GM06990 (cell line): Measurements from ENCODE around the gene LIMS1.

Source experiments
- DNase-seq: peaks from one replicate; pipeline ENCODE4 v3.0.0-alpha.2; 2011; ENCODE audit not compliant: insufficient read length; ENCODE audit errors: extremely low read depth
- H3K27me3 ChIP-seq: replicated peaks from 2 replicates; pipeline ENCODE4 v1.6.0; 2011; ENCODE audit warnings: low read length; ENCODE audit not compliant: control insufficient read depth, insufficient read depth
- H3K36me3 ChIP-seq: 2 replicates; pipeline ENCODE4 v1.5.1; 2011; ENCODE audit warnings: low read length; ENCODE audit not compliant: control insufficient read depth, insufficient read depth
- H3K4me3 ChIP-seq: replicated peaks from 2 replicates; pipeline ENCODE4 v1.5.1; 2011; ENCODE audit warnings: low read depth, mild to moderate bottlenecking, control low read depth, low read length
- CTCF ChIP-seq: IDR thresholded peaks from 2 replicates; pipeline ENCODE4 v1.5.1; 2011; ENCODE audit warnings: low read length, control low read depth, mild to moderate bottlenecking, inconsistent platforms; ENCODE audit not compliant: insufficient read depth, poor library complexity, severe bottlenecking

The LIMS1 gene

DNA sequence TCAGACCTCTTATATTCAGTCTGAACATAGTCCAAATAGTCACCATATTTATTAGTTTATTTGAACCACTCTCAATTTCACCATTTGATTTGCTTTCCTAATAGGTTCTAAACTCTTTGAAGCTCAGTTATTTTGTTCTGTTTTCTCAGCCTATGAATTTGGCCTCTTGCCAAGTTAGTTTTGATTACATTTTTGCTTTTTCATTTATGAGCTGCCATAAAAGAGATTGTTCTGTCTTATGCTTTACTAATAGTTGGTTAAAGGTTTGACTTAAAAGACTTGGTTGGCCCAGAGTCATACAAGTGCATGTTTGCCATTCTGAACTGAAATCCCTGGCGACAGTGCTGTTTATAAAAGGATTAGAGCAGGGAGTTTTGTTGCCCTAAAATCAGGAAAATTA lies 99.1 kb downstream of the LIMS1 start:
- DNase-seq = no peak
- Histone ChIP-seq H3K27me3 (no peaks in the 10 kb centered on the region), H3K4me3 (no peak overlapping the region), H3K36me3 (no peaks in the 10 kb centered on the region)
- no peak for TF ChIP-seq CTCF

DNA sequence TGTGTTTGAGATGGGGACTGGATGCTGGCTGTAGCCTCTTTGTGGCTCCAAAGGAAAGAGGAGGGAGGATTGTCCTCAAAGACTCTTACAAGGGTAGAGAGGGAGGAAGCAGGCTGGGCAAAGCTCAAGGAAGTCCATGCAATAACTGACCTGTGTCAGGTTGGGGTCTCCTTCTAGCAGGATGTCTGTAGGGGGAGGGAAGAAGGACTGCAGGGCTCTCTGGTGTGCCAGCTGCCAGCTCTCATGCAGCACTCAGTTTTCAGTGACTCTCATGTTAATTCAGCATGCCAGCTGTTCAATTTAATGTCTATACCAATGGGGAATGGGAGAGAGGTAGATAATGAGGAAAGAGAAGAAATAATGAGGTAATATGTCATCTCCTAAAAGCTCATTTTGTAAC lies 99.7 kb downstream of the LIMS1 start:
- no peak for TF ChIP-seq CTCF
- DNase-seq = no peak
- Histone ChIP-seq H3K27me3 (no peaks in the 10 kb centered on the region), H3K36me3 (no peaks in the 10 kb centered on the region), H3K4me3 (no peak overlapping the region)

DNA sequence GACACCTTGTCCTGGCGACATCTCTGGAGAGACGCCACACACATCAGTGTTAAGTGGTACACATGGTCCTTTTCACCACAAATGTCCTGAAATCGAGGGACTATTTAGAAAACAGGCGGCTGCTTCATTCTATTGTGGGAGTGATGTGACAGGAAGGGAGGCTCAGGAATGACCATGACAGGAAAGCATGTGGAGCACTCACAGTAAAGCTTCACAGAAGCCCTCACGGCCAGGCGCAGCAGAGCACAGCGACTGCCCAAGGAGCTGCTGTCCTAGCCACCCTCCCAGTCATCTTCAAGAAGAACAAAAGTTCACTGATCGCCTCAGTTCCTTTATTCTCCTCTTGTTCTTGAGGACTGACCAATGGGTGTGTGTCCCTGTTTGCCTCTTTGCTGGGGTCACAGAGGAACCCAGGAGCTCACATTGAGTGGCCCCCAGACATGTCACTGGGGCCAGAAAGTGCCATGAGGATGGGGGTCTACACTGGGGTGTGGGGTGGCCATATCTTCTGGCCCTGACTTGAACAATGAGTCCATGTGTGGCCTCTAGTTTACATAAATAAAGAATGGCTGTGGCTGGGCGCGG lies 100.4 kb downstream of the LIMS1 start:
- Histone ChIP-seq H3K36me3 (no peaks in the 10 kb centered on the region), H3K4me3 (no peak overlapping the region), H3K27me3 (no peaks in the 10 kb centered on the region)
- TF ChIP-seq CTCF = no peak
- DNase-seq = no peak

DNA sequence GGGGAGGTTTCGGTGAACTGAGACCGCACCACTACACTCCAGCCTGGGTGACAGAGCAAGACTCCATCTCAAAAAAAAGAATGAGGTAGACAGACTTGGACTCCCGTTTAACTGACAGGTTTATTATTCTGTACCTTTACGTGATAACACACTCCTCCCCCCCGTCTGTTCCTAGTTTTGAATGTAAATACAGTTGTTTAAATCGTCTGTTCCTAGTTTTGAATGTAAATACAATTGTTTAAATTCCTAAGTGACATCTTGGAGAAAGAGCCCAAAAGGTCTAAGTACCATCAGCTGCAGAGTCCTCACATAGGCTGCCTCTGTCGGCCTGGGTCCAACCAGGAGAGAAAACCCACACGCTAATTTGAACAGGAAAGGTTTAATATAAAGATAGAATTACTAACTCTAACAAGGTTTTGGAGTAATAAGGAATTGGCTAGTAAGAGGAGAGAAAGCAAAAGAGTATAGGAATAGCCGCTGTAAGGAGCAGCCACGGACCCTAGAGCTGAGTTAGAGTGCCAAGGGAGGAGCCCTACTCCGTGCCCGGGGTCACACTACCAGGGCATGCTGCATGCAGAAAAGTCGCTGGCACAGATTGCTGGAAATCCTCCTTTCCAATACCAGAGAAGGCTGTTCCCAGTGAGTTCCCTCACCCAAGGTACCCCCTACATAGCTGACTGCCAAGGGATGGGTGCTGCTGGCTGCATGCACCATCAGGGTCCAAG lies 101.5 kb downstream of the LIMS1 start:
- Histone ChIP-seq H3K4me3 (no peak overlapping the region), H3K27me3 (no peaks in the 10 kb centered on the region), H3K36me3 (no peaks in the 10 kb centered on the region)
- no peak for TF ChIP-seq CTCF
- DNase-seq = no peak

DNA sequence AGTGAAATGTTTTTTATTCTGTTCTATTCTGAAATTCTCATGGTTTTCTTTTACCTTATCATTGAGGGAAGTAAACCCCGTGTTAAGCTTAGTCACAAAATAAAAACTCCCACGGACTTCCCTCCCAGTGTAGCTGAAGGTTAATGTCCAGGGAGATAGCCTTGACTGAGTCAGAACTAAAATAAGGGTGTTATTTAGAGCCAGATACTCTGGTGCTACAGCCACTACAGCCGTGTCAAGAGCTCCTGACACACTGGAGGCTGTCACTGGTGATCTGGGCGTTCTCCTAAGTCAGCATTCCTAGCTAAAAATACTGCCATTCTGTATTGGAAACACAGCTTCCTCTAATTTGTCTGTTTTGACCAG lies 103.0 kb downstream of the LIMS1 start:
- DNase-seq = peak; percentile 32
- H3K4me3 ChIP-seq = no peak overlapping the region
- no peak for TF ChIP-seq CTCF

More for the DNA sequence above, 103.0 kb downstream of the LIMS1 start:
- no peaks in the 10 kb centered on the region for H3K27me3 ChIP-seq
- no peaks in the 10 kb centered on the region for H3K36me3 ChIP-seq
